Measurements from ENCODE around the gene ITPKC. TPM values are rescaled to one million over a fixed set of nuclear protein-coding genes. Genes with fewer than 3 reads are reported as not detected.
A peak's percentile ranks its signal among the peaks of the same experiment; 100 is the strongest.
"Not testable (repeated sequence)": the region's sequence is repeated elsewhere in the genome, so short reads cannot be mapped to it uniquely, and the experiment has no call there.

ITPKC gene
- total and polyA plus RNA-seq, 9 of the 15 experiments (the other 6 are each of a cell fraction or from before 2014, with no cell fraction given), result 0.08 to 9.3 (median 5.8) TPM

DNA sequence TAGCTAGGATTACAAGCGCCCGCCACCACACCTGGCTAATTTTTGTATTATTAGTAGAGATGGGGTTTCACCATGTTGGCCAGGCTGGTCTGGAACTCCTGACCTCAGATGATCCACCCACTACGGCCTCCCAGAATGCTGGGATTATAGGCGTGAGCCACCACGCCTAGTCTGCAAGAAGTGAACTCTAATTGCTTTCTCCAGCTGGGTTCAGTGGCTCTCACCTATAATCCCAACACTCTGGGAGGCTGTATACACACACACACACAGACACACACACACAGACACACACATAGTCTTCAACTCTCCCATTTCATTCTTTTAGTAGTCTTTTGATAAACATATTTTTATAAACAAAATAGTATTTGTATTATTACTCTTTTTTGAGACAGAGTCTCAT lies 13.2 kb downstream of the ITPKC start:
- H3K9me1 ChIP-seq (ENCODE audit: control insufficient read depth, insufficient read depth, low read length); H3K79me2 ChIP-seq (ENCODE audit: control insufficient read depth, insufficient read depth, low read length); H2AFZ ChIP-seq (ENCODE audit: low read depth, low read length); H3K27me3 ChIP-seq (ENCODE audit: control insufficient read depth in 2 of 2, insufficient read depth in 2 of 2, low read length in 2 of 2); H4K20me1 ChIP-seq (replicated peaks; ENCODE audit: control insufficient read depth, insufficient read depth, low read length); in situ Hi-C loops (cut with MboI); H3K27ac ChIP-seq (ENCODE audit: extremely low read depth, low read depth, low read length); CTCF ChIA-PET (ENCODE audit: low intra/inter-chr PET ratio); DNase-seq (ENCODE audit: extremely low read depth in 1 of 4, low spot score in 3 of 4); H3K4me1 ChIP-seq (replicated peaks in 1 of 2; ENCODE audit: control insufficient read depth in 2 of 2, insufficient read depth in 2 of 2, low read length in 2 of 2); BruUV-seq (replicated peaks); intact Hi-C loops (cut with micrococcal nuclease); H3K9ac ChIP-seq (ENCODE audit: insufficient read depth in 1 of 2, low read depth in 2 of 2, low read length in 2 of 2); H3K4me2 ChIP-seq (ENCODE audit: insufficient read depth, low read length); H3K4me3 ChIP-seq; FAIRE-seq; ATAC-seq; H3K9me3 ChIP-seq (replicated peaks; ENCODE audit: control insufficient read depth, insufficient read depth, low read depth, low read length): not testable (repeated sequence)
- WGBS (ENCODE audit: insufficient coverage, low coverage, missing lambda C conversion rate), result 98% methylated on average over 5 of the region's 5 CpGs
- peaks cover 71% of the 10 kb centered on the region for H3K36me3 ChIP-seq (ENCODE audit: control insufficient read depth, insufficient read depth, low read length)
- POLR2A ChIA-PET, result interaction anchor here (0.6 to 2.0 kb wide), 4 partner anchors 10 to 73 kb away, joined by 3 to 5 read pairs (median 3); partner anchors contain the start of genes ACTMAP, COQ8B, ITPKC and SNRPA

DNA sequence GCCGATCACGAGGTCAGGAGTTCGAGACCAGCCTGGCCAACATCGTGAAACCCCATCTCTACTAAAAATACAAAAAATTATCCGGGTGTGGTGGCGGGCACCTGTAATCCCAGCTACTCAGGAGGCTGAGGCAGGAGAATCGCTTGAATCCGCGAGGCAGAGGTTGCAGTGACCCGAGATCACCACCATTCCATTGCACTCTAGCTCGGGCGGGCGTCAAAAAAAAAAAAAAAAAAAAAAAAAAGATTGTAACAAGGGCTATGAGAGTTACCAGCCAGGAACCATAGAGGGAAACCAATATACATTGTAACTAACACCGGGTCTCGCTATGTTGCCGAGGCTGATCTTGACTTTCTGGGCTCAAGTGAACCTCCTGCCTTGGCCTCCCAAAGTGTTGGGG lies 15.4 kb downstream of the ITPKC start:
- FAIRE-seq, result not testable (repeated sequence)

More for the DNA sequence above, 15.4 kb downstream of the ITPKC start:
- H3K27ac ChIP-seq (ENCODE audit: extremely low read depth, low read depth, low read length); H3K9ac ChIP-seq (ENCODE audit: insufficient read depth in 1 of 2, low read depth in 2 of 2, low read length in 2 of 2); H3K9me3 ChIP-seq (replicated peaks; ENCODE audit: control insufficient read depth, insufficient read depth, low read depth, low read length); in situ Hi-C loops (cut with MboI); H3K27me3 ChIP-seq (ENCODE audit: control insufficient read depth in 2 of 2, insufficient read depth in 2 of 2, low read length in 2 of 2); DNase-seq (ENCODE audit: extremely low read depth in 1 of 4, low spot score in 3 of 4); intact Hi-C loops (cut with micrococcal nuclease); H3K4me3 ChIP-seq; H3K4me1 ChIP-seq (replicated peaks in 1 of 2; ENCODE audit: control insufficient read depth in 2 of 2, insufficient read depth in 2 of 2, low read length in 2 of 2); CTCF ChIA-PET (ENCODE audit: low intra/inter-chr PET ratio); BruUV-seq (replicated peaks); H3K9me1 ChIP-seq (ENCODE audit: control insufficient read depth, insufficient read depth, low read length); ATAC-seq; H3K4me2 ChIP-seq (ENCODE audit: insufficient read depth, low read length); H3K79me2 ChIP-seq (ENCODE audit: control insufficient read depth, insufficient read depth, low read length); H2AFZ ChIP-seq (ENCODE audit: low read depth, low read length); H4K20me1 ChIP-seq (replicated peaks; ENCODE audit: control insufficient read depth, insufficient read depth, low read length): not testable (repeated sequence)
- 88% methylated on average over 9 of the region's 16 CpGs for WGBS (ENCODE audit: insufficient coverage, low coverage, missing lambda C conversion rate)
- TF ChIP-seq, protein P1, sequence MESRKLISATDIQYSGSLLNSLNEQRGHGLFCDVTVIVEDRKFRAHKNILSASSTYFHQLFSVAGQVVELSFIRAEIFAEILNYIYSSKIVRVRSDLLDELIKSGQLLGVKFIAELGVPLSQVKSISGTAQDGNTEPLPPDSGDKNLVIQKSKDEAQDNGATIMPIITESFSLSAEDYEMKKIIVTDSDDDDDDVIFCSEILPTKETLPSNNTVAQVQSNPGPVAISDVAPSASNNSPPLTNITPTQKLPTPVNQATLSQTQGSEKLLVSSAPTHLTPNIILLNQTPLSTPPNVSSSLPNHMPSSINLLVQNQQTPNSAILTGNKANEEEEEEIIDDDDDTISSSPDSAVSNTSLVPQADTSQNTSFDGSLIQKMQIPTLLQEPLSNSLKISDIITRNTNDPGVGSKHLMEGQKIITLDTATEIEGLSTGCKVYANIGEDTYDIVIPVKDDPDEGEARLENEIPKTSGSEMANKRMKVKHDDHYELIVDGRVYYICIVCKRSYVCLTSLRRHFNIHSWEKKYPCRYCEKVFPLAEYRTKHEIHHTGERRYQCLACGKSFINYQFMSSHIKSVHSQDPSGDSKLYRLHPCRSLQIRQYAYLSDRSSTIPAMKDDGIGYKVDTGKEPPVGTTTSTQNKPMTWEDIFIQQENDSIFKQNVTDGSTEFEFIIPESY (CRISPR knock-in tag; IDR thresholded peaks at IDR 0.05), result peak; percentile 73; the same call in 1 of the 2 replicates
- peaks cover 75% of the 10 kb centered on the region for H3K36me3 ChIP-seq (ENCODE audit: control insufficient read depth, insufficient read depth, low read length)
- POLR2A ChIA-PET, result interaction anchor here (1.0 to 1.3 kb wide), 2 partner anchors 10 to 18 kb away, joined by 3 to 4 read pairs; partner anchors contain the start of gene ACTMAP
